ENCODE measurements around the gene GLT8D1. TPM values are rescaled to one million over a fixed set of nuclear protein-coding genes. Genes with fewer than 3 reads are reported as not detected.
A peak's percentile ranks its signal among the peaks of the same experiment; 100 is the strongest.

Gene GLT8D1
- total RNA-seq, 2 donors from 2014 or later, result 37.7 to 46.7 TPM

GRCh38 chr3:52715714-52716305 is 10.2 kb upstream of the GLT8D1 start:
- H3K9me3 ChIP-seq, result no peaks in the 10 kb centered on the region
- H3K27ac ChIP-seq, result no peak overlapping the region
- H3K4me1 ChIP-seq, result peaks cover 0 to 10% of the 10 kb centered on the region in 2 donors
- no peaks in the 10 kb centered on the region for H3K27me3 ChIP-seq
- peaks cover 4% of the 10 kb centered on the region for H3K36me3 ChIP-seq
- no peak for TF ChIP-seq CTCF (IDR thresholded peaks at IDR 0.05)
- DNase-seq (ENCODE audit: low spot score), result no peak
- no peak overlapping the region for H3K4me3 ChIP-seq

- Histone ChIP-seq H3K36me3 (peaks cover 7% of the 10 kb centered on the region), H3K9me3 (no peaks in the 10 kb centered on the region), H3K27me3 (no peaks in the 10 kb centered on the region), H3K4me1 (peaks cover 0 to 10% of the 10 kb centered on the region in 2 donors), H3K27ac (no peak overlapping the region), H3K4me3 (peak overlapping the region in 1 of 2 donors; percentile 6)
- TF ChIP-seq CTCF (IDR thresholded peaks at IDR 0.05), result no peak
- DNase-seq (ENCODE audit: low spot score), result no peak
Measured at GRCh38 chr3:52714335-52715302, 9.0 kb upstream of the GLT8D1 start.

- no peak for DNase-seq (ENCODE audit: low spot score)
- peaks cover 21% of the 10 kb centered on the region for H3K36me3 ChIP-seq
Measured at GRCh38 chr3:52712291-52713212, 7.0 kb upstream of the GLT8D1 start.

GRCh38 chr3:52710512-52710911 is 4.9 kb upstream of the GLT8D1 start:
- H3K36me3 ChIP-seq, result peaks cover 21% of the 10 kb centered on the region
- TF ChIP-seq CTCF (IDR thresholded peaks at IDR 0.05), result no peak
- H3K4me3 ChIP-seq, result no peak overlapping the region
- no peak for DNase-seq (ENCODE audit: low spot score)
- H3K9me3 ChIP-seq, result no peaks in the 10 kb centered on the region
- H3K27me3 ChIP-seq, result no peaks in the 10 kb centered on the region
- H3K27ac ChIP-seq, result no peak overlapping the region
- peaks cover 0 to 30% of the 10 kb centered on the region in 2 donors for H3K4me1 ChIP-seq

More at GRCh38 chr3:52712291-52713212, 7.0 kb upstream of the GLT8D1 start:
- H3K4me3 ChIP-seq, result no peak overlapping the region
- H3K27ac ChIP-seq, result no peak overlapping the region
- no peak for TF ChIP-seq CTCF (IDR thresholded peaks at IDR 0.05)
- H3K9me3 ChIP-seq, result no peaks in the 10 kb centered on the region
- no peaks in the 10 kb centered on the region for H3K27me3 ChIP-seq
- H3K4me1 ChIP-seq, result peaks cover 0 to 18% of the 10 kb centered on the region in 2 donors

GRCh38 chr3:52707585-52707984 is 2.0 kb upstream of the GLT8D1 start:
- H3K27ac ChIP-seq, result no peak overlapping the region
- no peak for DNase-seq (ENCODE audit: low spot score)
- H3K4me3 ChIP-seq, result no peak overlapping the region
- peaks cover 21% of the 10 kb centered on the region for H3K36me3 ChIP-seq
- peaks cover 0 to 36% of the 10 kb centered on the region in 2 donors for H3K4me1 ChIP-seq
- no peaks in the 10 kb centered on the region for H3K9me3 ChIP-seq
- TF ChIP-seq CTCF (IDR thresholded peaks at IDR 0.05), result no peak
- no peaks in the 10 kb centered on the region for H3K27me3 ChIP-seq
